Thymus (tissue), 11 donors: ENCODE data around the gene EGFL7. TPM values are rescaled to one million over a fixed set of nuclear protein-coding genes. Genes with fewer than 3 reads are reported as not detected.
"Not testable (repeated sequence)": the region's sequence is repeated elsewhere in the genome, so short reads cannot be mapped to it uniquely, and the experiment has no call there.

Experiments used
- DNase-seq, 9 donors: peaks; one replicate each; pipeline ENCODE4 v3.0.0-alpha.2; 2013; ENCODE audit warnings: low spot score in 9 of 9, low read depth in 6 of 9, missing footprints in 1 of 9
- H3K27ac ChIP-seq, 2 donors: one replicate each; pipeline ENCODE4 v1.5.1; 2013; ENCODE audit warnings: control low read depth in 1 of 2, low read depth in 1 of 2, low read length in 1 of 2, mild to moderate bottlenecking in 1 of 2, moderate library complexity in 1 of 2
- H3K27me3 ChIP-seq, 2 donors: one replicate each; pipeline ENCODE4 v1.5.1; 2013; ENCODE audit warnings: low read length in 1 of 2; ENCODE audit not compliant: control insufficient read depth in 2 of 2, insufficient read depth in 1 of 2
- H3K36me3 ChIP-seq, 2 donors: one replicate each; pipeline ENCODE4 v1.5.1; 2013; ENCODE audit warnings: low read length in 1 of 2, mild to moderate bottlenecking in 1 of 2, moderate library complexity in 1 of 2; ENCODE audit not compliant: control insufficient read depth in 2 of 2, insufficient read depth in 2 of 2
- H3K4me1 ChIP-seq, 2 donors: one replicate each; pipeline ENCODE4 v1.5.1; 2013; ENCODE audit warnings: low read length in 2 of 2; ENCODE audit not compliant: control insufficient read depth in 2 of 2, insufficient read depth in 2 of 2
- H3K4me3 ChIP-seq, 2 donors: one replicate each; pipeline ENCODE4 v1.5.1; 2013; ENCODE audit warnings: low read length in 2 of 2, control low read depth in 1 of 2, mild to moderate bottlenecking in 1 of 2
- H3K9me3 ChIP-seq, 2 donors: one replicate each; pipeline ENCODE4 v1.5.1; 2013; ENCODE audit warnings: low read length in 1 of 2, mild to moderate bottlenecking in 1 of 2; ENCODE audit not compliant: control insufficient read depth in 2 of 2, insufficient read depth in 1 of 2
- WGBS: extraction: QIAGEN DNeasy Blood & Tissue Kit; methylation state at CpG from one replicate; pipeline ENCODE4 v1.1.7; 2013; 5-methylcytosine and 5-hydroxymethylcytosine counted together
- polyA plus RNA-seq: library from polyadenylated mRNA; stranded (reverse); fragments of 200-250 nt; gene quantifications from one replicate; pipeline ENCODE4 v1.2.3, GENCODE V29; 2013
- total RNA-seq: library from RNA; stranded (reverse); fragments of 120-200 nt; gene quantifications from one replicate; pipeline ENCODE4 v1.2.4, GENCODE V29; 2013
- donor health status: healthy.

EGFL7 gene
- total and polyA plus RNA-seq, 2 donors: 18.1 to 118 TPM

DNA sequence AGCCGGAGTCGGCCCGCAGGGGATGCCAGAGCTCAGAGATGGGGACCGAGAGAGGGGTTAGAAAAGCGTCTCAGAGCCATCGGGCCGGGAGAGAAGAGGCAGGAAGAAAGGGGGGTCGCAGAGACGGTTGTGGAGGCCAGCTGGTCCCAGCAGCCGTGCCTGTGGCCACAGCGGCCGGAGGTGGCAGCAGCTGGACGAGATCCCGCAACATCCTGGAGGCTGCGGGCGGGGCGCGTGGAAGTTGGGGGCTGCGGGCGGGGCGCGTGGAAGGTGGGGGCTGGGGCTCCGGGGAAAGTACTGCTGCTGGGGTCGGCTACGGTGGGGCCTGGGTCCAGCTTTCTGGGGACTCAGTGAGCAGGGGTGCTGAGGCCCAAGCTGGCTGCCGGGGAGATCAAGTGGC, 34.4 kb upstream of the EGFL7 start:
- H3K4me1 ChIP-seq: peaks cover 12 to 75% of the 10 kb centered on the region in 2 donors
- 18% methylated on average over 26 of the region's 26 CpGs for WGBS
- no peak overlapping the region for H3K4me3 ChIP-seq
- no peaks in the 10 kb centered on the region for H3K36me3 ChIP-seq
- no peak overlapping the region for H3K27ac ChIP-seq
- peaks cover 0 to 26% of the 10 kb centered on the region in 2 donors for H3K27me3 ChIP-seq
- peak in 1 of 9 donors; percentile 4 for DNase-seq
- H3K9me3 ChIP-seq: no peaks in the 10 kb centered on the region

GRCh38 chr9:136629001-136629878, 33.5 kb upstream of the EGFL7 start:
- peaks cover 0 to 26% of the 10 kb centered on the region in 2 donors for H3K27me3 ChIP-seq
- WGBS: 79% methylated on average over 22 of the region's 22 CpGs
- H3K9me3 ChIP-seq: no peaks in the 10 kb centered on the region
- DNase-seq: peak in 1 of 9 donors; percentile 9
- no peak overlapping the region for H3K4me3 ChIP-seq
- no peak overlapping the region for H3K27ac ChIP-seq
- no peaks in the 10 kb centered on the region for H3K36me3 ChIP-seq
- H3K4me1 ChIP-seq: peaks cover 12 to 65% of the 10 kb centered on the region in 2 donors

- H3K36me3 ChIP-seq: no peaks in the 10 kb centered on the region
- H3K4me3 ChIP-seq: no peak overlapping the region
- H3K4me1 ChIP-seq: peaks cover 12 to 57% of the 10 kb centered on the region in 2 donors
- 36% methylated on average over 19 of the region's 19 CpGs for WGBS
- peak; percentile 41 to 85 (median 66) for DNase-seq
- peaks cover 0 to 26% of the 10 kb centered on the region in 2 donors for H3K27me3 ChIP-seq
- H3K9me3 ChIP-seq: no peaks in the 10 kb centered on the region
- H3K27ac ChIP-seq: no peak overlapping the region
Observed at GRCh38 chr9:136629879-136630661, 32.6 kb upstream of the EGFL7 start.

DNA sequence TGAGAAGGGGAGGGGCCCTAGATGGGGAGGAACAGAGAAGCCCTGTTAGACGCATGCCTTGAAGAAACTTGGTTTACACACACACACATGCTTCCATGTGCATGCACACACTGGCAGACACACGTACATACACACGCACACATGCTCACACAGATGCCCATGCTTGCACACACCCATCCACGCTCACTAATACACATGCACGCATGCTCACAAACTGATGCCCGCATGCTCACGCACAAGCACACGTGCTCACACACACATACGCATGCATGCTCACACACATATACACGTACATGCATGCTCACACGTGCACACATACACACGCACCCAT, 32.1 kb upstream of the EGFL7 start:
- Histone ChIP-seq H3K4me1 (peaks cover 12 to 51% of the 10 kb centered on the region in 2 donors), H3K27me3 (peaks cover 0 to 26% of the 10 kb centered on the region in 2 donors), H3K27ac (no peak overlapping the region), H3K9me3 (no peaks in the 10 kb centered on the region), H3K36me3 (no peaks in the 10 kb centered on the region), H3K4me3 (no peak overlapping the region)
- 77% methylated on average over 12 of the region's 12 CpGs for WGBS
- no peak for DNase-seq

DNA sequence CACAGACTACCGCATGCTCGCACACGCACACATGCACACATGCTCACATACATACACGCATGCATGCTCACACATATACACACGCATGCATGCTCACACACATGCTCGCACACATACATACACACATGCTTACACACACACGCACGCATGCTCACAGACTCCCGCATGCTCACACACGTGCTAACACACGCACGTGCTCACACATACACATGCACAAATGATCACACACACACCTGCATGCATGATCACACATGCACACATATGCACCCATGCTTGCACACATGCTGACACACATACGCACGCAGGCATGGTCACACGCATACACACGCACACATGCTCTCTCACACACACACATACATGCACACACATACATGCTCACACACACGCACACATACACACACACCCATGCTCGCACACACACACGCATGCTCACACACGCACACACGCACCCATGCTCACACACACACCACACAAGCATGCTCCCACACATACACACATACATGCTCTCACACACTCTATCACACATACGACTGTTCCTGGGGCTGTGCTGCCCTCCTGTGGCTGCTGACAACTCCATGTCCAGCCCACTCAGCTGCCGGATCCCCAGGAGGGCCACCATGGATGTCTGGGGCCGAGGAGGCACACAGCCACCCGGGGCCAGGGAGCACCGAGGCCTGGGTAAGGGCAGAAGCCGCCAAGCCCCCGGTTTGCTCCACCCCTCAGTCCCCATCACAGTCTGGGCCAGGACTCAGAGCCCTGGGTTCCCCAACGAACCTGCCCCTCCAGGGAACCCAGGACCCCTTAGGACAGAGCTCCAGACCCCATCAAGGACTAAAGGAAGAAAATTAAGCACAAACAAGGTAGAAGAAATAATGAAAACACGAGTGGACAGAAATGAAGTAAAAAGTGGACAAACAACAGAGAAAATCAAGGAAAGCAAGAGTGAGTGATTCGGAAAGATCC, 31.4 kb upstream of the EGFL7 start:
- H3K4me3 ChIP-seq: no peak overlapping the region
- peaks cover 12 to 44% of the 10 kb centered on the region in 2 donors for H3K4me1 ChIP-seq
- no peak overlapping the region for H3K27ac ChIP-seq
- H3K27me3 ChIP-seq: peaks cover 0 to 26% of the 10 kb centered on the region in 2 donors
- DNase-seq: peak in 8 of 9 donors; percentile 47 to 85 (median 66)
- H3K36me3 ChIP-seq: no peaks in the 10 kb centered on the region
- no peaks in the 10 kb centered on the region for H3K9me3 ChIP-seq
- WGBS: 63% methylated on average over 31 of the region's 31 CpGs

- not testable (repeated sequence) for H3K9me3 ChIP-seq, H3K36me3 ChIP-seq, H3K4me3 ChIP-seq, H3K27ac ChIP-seq, DNase-seq
- H3K4me1 ChIP-seq: peaks cover 7 to 38% of the 10 kb centered on the region in 2 donors
- peaks cover 0 to 23% of the 10 kb centered on the region in 2 donors for H3K27me3 ChIP-seq
- 46% methylated on average over 11 of the region's 13 CpGs for WGBS
Observed at GRCh38 chr9:136632072-136632471, 30.6 kb upstream of the EGFL7 start.

GRCh38 chr9:136632491-136633106, 30.1 kb upstream of the EGFL7 start:
- H3K4me3 ChIP-seq, H3K36me3 ChIP-seq, H3K9me3 ChIP-seq, H3K27ac ChIP-seq, DNase-seq: not testable (repeated sequence)
- 85% methylated on average over 36 of the region's 36 CpGs for WGBS
- Histone ChIP-seq H3K4me1 (peaks cover 4 to 33% of the 10 kb centered on the region in 2 donors), H3K27me3 (peaks cover 0 to 18% of the 10 kb centered on the region in 2 donors)

- Histone ChIP-seq H3K27me3 (no peaks in the 10 kb centered on the region), H3K4me3 (no peak overlapping the region), H3K4me1 (peaks cover 4 to 9% of the 10 kb centered on the region in 2 donors), H3K36me3 (no peaks in the 10 kb centered on the region), H3K27ac (no peak overlapping the region), H3K9me3 (no peaks in the 10 kb centered on the region)
- 92% methylated on average over 11 of the region's 11 CpGs for whole genome bisulfite sequencing
- no peak for DNase-seq
Observed at GRCh38 chr9:136634904-136635303, 27.8 kb upstream of the EGFL7 start.
